DMS 273 treated with DMSO at 0.1 percent for 48 hours (cell line): ENCODE data around the gene CBX8.
"Not testable (repeated sequence)": the region's sequence is repeated elsewhere in the genome, so short reads cannot be mapped to it uniquely, and the experiment has no call there.

ENCODE experiments used
- DNase-seq: peaks from one replicate; lab custom pipeline; 2025; lab: John Stamatoyannopoulos, UW

Gene CBX8

DNA sequence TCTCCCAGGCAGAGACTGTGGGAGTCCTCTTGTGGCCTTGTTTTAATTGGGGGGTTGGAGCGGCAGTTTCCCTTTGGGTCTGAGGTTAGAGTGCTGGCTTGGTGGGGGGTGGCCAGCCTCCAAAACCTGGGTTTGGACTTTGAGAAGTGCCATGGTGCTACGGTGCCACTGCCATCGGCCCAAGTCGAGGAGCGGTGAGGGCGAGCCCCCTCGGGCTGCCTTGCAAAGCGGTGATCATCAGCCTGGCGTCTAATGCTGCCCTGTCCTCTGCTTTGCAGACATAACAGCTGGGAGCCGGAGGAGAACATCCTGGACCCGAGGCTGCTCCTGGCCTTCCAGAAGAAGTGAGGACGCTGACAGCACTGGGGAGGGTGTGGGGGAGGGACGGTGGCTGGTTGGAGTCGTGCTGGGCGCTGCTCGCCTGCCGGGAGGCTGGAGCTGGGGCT is 17.8 kb downstream of the CBX8 start:
- DNase-seq: no peak

DNA sequence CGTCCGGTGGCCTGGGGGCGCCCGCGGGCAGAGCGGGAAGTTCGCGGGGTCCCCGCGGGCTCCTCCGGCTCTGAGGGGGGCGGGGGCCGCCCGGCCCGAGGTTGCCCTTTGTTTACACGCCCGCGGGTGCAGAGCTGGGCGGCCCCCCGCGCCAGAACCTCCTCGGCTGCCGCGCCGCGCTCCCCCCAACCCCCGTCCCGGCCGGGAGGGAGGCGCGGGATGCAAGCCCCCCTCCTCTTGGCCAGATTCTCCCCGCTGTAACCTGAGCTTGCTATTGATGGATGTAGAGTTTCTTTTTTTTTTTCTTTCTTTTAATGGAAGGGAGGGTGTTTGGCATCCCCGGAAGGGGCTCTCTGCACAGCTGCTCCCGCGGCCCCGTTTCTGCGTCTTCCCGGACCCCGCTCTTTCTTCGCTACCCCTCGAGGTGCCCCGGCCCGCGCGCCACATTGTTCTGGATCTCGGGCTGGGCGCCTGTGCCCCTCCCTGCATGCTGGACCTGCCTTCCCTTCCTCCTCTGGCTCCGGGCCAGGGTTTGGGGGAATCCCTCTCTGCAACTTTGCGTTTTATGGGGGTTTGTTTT is 18.3 kb downstream of the CBX8 start:
- DNase-seq: no peak

DNA sequence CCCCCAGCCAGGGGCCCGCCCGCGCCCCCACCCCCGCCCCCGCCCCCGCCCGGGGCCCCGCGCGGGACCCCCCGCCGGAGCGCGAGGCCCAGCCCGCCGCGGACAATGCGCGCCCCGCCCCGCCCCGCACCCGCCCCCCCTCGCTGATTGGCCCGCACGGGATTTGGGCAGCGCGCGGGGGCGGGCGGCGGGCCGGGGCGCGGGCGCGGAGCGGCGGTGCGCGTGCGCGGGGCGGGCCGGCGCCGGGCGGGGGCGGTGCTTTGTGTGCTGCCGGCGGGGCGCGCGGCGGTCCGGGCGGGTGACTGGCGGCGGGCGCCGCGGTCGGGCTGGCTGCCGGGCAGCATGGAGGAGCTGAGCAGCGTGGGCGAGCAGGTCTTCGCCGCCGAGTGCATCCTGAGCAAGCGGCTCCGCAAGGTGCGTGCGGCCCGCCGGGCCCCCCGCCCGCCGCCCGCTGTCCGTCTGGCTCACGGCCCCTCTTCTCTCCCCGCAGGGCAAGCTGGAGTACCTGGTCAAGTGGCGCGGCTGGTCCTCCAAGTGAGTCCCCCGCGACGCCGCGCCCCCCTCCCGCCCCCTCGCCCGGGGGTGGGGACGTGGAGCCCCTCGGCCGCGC is 18.9 kb downstream of the CBX8 start, which contains the start of gene CBX2:
Gene CBX2, plus strand, starts transcription at position 255 of the 610 bp plus-strand sequence. Its CDS starts 88 bp downstream, at position 343.
- DNase-seq: no peak

DNA sequence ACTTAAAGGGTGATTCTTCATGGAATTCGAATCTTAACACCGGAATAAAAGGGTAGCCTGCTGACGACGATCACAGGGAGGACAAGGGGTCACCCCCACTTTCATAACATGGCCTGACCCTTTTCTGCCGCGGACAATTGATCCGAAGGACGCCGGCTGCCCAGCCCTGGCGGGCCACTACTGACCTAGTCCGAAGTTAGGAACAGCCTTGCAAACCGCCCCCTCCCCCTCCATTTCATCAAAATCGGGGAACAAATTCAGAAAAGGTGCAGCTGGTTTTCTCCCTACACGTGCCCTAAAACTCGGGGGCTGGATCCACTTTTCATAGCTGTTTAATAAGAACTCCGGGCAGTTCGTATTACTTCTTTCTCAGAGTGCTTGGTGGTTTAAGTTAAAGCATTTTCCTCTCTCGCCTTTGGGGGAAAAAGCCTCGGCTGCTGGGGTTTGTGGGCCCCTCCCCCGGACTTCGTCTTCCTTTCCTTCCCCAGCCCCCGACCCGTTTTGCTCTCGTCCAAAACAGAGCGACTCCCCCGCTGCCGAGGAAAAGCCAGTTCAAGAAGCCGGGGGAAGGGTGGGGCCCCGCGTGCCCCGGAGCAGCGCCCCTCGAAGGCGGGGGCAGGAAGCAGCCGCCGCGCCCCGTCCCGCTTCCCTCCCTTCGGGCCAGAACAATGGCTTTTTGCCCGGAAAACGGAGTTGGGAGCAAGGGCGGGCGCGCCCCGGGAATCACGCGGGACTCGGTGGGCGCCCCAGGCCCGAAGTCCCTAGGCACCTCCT is 19.6 kb downstream of the CBX8 start:
- peak; percentile 45 for DNase-seq

DNA sequence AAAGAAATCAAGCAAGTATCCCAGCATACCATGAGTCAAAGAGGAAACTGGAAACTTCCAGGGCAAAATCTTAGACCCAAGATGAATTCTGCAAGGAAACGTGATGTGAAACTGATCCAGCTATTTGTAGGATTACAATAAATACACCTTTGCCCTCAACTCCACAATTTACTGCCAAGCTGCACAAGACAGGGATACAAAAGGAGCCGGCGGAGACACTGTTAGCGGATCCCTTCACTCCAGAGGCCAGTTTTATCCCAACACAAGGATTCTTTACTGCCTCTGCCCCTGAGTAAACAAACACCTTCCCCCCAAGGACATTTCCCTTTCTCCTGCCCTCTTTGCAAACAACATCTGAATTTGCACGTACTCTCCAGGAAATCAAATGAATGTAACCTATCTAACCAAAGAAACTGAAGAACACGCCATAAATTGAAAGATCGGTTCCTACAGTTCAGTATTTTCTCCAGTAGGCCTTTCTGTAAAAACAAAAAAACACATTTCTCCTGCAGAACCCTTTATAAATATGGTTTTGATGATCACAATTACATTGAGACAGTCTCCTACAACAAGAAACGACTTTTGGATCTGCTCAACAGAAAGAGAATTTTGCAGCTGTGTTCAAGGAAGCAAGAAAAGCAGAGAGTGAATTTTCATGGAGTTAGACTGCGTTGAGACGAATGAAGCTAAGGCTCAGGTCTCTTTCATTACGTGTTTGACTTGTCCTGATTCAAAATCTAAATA is 20.3 kb downstream of the CBX8 start:
- DNase-seq: no peak

DNA sequence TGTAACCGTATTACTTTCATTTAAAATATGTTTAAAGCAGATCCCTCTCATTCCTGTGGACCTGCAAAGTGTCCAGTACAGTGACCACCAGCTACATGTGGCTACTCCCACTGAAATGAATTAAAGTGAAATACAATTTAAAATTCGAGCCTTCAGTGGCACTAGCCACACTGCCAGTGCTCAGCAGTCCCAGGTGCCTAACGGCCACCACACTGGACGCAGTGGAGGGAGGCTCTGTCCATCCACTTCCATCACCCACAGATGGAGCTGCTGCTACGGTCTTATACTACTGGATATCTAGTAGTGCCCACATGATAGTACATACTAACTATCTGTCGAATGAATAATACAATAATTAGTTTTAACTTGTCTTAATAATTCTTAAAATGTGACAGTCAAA is 21.2 kb downstream of the CBX8 start:
- DNase-seq: no peak

DNA sequence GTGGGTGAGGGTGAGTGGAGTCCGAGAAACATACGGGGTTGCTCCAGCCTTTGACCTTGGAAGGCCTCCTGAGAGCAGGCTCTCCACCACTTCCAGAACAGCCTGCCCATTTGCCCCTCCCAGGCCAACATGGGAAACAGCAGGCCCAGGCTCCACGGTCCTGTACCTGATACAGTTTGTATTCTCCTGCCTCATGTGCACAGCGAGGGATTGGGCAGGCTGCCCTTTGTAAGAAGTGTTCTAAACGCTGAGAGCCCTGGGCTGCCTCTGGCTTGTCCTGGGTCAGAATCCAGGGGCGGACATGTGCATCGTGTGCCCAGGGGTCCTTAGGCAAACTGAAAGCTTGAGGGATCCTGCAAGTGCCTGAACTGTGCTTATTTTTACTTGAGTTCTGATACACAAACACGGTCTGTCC is 22.3 kb downstream of the CBX8 start:
- no peak for DNase-seq

DNA sequence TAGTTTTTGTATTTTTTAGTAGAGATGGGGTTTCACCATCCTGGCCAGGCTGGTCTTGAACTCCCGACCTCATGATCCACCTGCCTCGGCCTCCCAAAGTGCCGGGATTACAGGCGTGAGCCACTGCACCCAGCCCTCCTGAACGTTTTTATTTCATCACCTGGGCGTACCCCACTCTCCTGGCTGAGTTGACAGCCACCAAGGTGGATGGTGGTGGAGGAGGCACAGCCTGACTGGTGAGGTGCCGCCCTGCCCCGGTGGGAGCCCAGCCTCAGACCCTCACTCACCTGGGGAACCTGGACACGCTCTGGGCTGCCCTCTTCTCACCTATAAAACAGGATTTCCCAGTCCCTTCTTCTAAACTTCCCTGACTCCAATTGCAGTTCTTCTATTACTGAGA is 24.2 kb downstream of the CBX8 start:
- not testable (repeated sequence) for DNase-seq

DNA sequence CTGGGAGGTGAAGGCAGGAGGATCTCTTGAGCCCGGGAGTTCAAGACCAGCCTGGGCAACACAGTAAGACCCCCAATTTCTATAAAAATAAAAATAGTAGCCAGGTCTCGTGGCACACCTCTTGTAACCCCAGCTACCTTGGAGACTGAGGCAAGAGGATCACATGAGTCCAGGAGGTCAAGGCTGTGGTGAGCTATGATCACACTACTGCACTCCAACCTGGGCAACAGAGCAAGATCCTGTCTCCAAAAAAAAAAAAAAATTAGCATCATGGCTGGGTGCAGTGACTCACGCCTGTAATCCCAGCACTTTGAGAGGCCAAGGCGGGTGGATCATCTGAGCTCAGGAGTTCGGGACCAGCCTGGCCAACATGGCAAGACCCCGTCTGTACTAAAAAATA is 25.6 kb downstream of the CBX8 start:
- no peak for DNase-seq

DNA sequence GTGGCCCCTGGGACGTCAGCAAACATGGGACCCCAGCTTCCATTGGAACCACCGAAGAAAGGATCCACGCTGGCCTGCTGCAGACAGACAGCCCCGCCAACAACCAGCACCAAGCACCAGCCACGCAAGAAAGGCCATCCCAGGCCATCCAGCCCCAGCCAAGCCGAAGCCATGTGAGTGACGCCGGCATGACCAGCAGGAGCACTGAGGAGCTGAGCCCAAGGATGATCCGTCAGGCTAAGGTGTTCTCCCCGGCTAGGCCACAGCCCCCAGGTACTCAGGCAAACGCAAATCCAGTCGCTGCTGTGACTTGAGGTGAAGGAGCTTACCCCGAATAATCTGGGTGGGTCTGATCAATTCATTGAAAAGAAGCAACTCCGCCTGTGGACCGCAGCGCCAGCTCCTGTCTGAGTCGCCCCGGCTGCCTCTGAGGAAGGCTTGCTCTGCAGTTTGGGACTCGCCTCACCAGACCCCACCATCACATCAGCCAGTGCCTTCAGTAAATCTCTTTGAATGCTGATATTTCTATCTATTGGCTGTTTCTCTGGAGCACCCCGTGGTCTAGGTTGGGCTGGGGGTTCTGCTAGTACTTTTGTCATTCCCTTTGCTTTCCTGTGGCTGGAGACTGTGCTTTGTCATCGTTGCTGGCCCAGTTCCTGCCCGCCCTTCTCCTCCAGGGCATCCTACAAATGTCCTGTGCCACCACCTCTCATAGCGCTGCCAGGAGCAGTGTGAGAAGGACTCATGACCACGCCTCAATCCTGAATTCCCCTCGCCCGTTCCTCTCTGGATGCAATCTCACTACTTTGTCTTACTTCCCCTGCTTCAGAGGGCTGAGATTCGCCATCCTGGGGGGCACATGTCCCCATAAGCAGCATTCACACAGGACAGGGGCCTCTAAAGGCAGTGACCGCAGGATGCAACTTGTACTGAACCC is 27.0 kb downstream of the CBX8 start:
- no peak for DNase-seq

DNA sequence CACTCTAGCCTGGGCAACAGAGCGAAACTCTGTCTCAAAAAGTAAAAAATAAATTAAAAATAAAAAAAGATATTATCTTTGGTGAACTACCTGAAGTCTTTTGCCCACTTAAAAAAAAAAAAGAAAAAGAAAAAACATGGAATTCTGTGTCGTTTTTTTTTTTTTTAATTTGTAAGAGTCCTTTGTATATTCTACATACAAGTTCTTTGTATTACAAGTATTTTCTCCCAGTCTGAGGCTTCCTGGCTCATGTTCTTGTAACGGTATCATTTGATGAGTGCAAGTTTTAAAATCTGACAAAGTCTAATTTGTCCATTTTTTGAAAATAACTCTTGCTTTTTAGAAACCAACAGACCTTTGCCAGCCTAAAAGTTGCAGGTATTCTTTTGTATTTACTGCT is 31.2 kb downstream of the CBX8 start:
- DNase-seq: no peak

DNA sequence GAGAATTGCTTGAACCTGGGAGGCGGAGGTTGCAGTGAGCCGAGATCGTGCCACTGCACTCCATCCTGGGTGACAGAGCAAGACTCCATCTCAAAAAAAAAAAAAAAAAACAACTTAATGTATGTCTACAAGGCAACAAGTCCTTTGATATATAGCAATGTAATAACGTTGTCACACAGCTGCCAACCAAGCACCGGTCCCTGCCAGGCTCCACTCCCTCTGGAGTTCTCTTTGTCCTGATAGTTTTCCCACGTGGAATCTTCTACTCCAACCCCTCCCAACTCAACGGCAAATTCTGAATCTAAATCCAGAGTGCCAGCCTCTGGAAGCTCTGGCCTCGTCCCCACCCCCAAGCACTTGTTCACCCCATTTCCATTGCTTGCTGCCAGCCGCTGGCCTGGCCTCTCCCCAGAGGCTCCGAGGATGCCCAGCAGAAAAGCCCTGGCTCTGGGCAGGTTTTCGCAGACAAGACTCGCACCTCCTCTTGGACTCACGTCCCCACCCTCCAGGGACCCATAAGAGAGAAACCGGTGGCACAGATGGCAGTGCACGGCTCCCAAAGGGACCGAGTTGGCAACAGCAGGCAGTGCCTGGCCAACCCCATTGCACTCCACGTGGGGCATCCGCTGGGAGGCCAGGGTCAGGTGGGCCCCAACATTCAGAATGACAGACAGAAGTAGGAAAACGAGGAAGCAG is 34.8 kb downstream of the CBX8 start:
- DNase-seq: no peak

DNA sequence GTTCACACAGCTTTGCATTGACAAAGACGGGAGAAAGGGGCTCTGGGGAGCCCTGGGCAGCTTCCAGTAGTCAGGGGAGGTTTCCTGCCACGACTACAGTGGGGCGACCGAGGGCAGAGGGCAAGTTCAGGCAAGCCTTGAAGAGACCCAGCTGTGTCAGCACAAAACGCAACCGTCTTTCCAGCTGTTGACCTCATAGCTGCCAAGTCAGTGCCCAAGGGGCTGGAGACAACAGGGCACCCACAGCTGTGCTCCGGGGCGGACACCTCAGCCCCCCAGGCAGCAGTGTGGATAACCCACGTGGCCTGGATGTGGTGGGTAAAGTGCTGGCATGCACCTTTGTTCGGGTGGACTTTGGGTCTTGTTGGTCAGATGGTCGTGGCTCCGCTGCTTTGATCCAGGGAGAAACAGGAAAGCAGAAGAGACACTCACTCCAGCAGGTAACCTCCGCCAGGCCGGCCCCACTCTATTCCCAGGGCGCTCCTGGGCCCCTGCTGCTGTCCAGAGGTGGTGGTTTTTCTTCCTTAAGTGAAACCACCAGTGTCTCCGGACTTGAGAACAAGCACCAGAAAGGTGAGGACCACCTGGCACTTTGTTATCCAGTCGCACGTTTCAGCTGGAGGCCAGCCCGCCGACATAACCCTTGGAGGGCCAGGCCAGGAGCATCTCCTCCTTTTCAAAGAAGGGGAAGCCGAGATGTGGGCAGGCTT is 36.5 kb downstream of the CBX8 start:
- DNase-seq: peak; percentile 8

DNA sequence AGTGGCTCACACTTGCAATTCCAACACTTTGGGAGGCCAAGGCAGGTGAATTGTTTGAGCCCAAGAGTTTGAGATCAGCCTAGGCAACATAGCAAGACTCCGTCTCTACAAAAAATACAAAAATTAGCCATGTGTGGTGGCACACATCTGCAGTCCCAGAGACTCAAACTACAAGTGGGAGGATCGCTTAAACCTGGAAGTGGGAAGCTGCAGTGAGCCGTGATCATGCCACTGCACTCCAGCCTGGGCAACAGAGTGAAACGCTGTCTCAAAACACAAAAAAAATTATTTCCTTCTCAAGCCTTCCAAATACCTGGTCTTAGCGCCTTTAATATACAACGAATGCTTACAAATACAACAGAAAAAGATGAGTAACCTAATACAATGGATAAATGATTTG is 38.6 kb downstream of the CBX8 start:
- no peak for DNase-seq

DNA sequence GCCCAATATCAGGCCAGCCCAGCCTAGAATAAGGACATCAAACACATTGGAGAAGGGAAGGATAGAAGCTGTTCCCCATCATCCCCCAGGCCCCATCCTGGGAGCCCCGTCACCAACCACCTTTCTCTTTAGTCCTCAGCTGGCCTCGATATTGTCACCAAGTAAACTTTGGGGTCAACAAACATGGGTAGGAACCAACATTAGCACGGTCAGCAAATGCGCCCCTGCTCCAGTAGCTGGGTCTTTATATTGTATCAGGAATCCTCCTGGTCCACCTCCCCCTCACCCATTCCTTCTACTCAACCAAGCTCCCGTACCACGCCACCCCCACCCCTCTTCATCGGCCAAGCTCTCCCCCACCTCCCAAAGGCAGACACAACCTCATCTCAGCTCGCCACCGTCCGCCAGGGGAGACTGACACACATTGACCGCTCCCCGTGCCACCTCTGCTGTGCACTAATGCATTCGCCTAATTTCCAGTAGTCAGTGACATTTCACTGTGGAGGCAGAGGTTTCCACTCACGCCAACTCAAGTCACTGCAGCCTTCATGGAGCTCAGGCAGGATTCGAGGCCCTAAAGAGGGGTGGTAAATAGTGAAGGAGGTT is 39.6 kb downstream of the CBX8 start:
- no peak for DNase-seq

DNA sequence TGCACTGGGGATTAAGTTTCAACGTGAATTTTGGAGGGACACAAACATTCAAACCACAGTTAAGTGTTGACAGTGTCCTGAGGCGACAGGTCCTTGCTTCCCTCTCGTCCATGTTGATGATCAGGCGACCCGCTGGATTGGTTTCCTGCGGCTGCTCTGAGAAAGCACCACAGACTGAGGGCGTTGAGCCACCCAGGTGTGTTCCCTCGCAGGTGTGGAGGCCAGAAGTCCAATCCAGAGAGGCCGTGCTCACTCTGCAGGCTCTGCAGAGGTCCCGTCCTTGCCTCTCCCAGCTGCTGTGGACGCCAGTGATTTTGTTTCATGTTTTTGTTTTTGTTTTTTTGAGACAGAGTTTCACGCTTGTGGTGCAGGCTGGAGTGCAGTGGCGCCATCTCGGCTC is 41.3 kb downstream of the CBX8 start:
- DNase-seq: no peak

DNA sequence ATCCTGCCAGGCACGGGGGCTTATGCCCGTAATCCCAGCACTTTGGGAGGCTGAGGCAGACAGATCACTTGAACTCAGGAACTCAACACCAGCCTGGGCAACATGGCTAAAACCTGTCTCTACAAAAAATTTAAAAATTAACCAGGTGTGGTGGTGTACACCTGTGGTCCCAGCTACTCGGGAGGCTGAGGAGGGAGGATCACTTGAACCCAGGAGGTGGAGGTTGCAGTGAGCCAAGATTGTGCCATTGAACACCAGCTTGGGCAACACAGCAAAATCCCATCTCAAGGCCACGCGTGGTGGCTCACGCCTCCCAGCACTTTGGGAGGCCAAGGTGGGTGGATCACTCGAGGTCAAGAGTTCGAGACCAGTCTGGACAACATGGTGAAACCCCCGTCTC is 42.0 kb downstream of the CBX8 start:
- DNase-seq: not testable (repeated sequence)

DNA sequence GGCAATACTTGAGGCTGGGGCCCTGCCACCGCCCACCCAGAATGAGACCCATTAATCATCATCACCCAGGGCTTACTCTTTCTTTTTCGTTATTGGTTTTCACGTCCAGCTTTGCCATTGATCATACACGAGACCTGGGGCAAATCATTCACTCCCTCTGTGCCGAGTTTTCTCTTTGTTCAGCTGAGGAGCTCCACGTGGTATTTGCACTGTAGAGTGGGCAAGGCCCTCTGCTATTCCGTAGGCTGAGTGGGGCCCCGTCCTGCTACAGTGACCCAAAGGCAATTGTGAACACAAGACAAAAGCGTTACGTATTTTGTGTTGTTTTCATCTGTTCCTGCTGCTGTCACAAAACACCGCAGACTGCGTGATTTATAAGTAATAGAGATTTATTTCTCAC is 42.5 kb downstream of the CBX8 start:
- no peak for DNase-seq

DNA sequence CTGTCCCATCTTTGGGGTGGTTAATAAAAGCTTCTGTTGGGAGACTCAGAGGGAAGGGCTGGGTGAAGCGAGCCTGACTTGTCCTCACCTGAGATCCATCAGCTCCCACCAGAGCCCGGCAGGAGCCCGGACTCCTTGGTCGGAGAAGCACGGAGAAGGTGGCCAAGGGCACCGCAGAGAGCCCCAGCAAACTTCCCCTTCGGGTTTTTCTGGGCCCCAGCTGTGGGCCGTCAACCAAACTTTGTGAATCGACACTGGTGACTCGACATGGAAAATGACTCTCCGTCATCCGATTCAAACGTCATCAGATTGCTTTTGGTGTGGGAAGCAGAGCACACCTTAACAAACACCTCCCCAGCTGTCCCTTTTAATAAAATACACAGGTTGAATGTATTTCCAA is 44.7 kb downstream of the CBX8 start:
- DNase-seq: no peak
